Vagina (tissue), 2 donors: ENCODE measurements around the gene CCNY.

Experiments used
- CTCF ChIP-seq, 3 experiments: fragments of 450-650 bp in 2 of 3; fragments of 200-600 bp in 1 of 3; sonication (generic) in 1 of 3; IDR thresholded peaks; one replicate each; pipeline ENCODE4 v1.5.1; 2017 to 2019; ENCODE audit warnings: antibody characterized with exemption in 3 of 3, mild to moderate bottlenecking in 2 of 3, moderate library complexity in 2 of 3
- POLR2A ChIP-seq, 2 donors: fragments of 450-650 bp; IDR thresholded peaks; one replicate each; pipeline ENCODE4 v1.6.1; 2017; ENCODE audit warnings: antibody characterized with exemption in 2 of 2, mild to moderate bottlenecking in 2 of 2, moderate library complexity in 2 of 2
- POLR2AphosphoS5 ChIP-seq, 2 donors: sonication (generic); formaldehyde crosslinking; IDR thresholded peaks; one replicate each; pipeline ENCODE4 v1.9.0; 2017; ENCODE audit warnings: antibody characterized with exemption in 2 of 2, mild to moderate bottlenecking in 2 of 2, low read depth in 1 of 2; ENCODE audit not compliant: insufficient read depth in 1 of 2

- no peak for TF ChIP-seq CTCF (IDR thresholded peaks at IDR 0.05)
- no peak for TF ChIP-seq POLR2A (IDR thresholded peaks at IDR 0.05)
- no peak for TF ChIP-seq POLR2AphosphoS5 (IDR thresholded peaks at IDR 0.05; ENCODE audit: insufficient read depth in 1 of 2, low read depth in 1 of 2)
Observed at GRCh38 chr10:35437829-35438228, 101.5 kb downstream of the CCNY start.
